ENCODE data around the gene ENDOG.

GRCh38 chr9:128792978-128793686 is 25.2 kb upstream of the ENDOG start:
- TF ChIP-seq CTCF (IDR thresholded peaks at IDR 0.05) (no peak), POLR2A (IDR thresholded peaks at IDR 0.05) (no peak)
